DMS 273 (cell line): ENCODE results near the gene SUCLG2.

Experiments used
- DNase-seq: peaks from one replicate; lab custom pipeline; 2025; ENCODE audit not compliant: unreplicated experiment; lab: John Stamatoyannopoulos, UW

SUCLG2 gene

DNA sequence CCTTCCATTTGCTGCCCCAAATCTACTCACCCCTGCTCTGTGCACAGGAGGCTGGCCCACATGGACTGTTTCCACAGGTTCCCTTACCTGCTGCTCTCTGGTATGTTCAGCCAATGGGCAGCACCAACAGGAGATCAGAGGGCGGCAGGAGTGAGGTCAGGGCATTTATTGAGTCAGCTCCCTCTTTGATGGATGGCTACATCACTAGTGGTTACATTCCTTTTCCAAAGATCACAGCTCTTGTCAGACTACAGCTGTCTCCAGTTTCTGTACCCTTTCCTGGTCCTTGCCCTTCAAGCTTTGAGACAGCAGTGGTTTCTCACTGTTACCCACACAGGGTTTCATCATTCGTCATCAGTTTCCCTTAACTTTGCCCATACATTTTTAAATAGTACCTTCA, 325.1 kb downstream of the SUCLG2 start:
- no peak for DNase-seq

DNA sequence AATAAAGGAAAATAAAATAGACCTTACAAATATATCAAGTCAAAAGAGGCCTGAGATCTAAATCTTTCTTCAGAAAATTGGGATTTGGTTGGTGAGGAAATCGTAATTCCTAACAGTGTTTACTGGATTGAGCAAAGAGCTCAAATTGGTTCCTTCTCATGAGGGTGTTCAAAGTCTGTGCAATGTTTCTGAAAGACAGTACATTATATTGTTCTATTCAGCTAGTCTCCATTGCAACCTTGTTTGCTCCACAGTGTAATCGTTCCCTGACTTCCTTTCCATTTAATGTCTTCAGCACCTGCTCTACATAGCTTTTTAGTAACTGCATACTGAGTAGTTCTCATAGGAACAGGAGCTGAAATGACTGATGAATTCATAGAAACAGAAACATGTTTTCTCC, 326.8 kb downstream of the SUCLG2 start:
- no peak for DNase-seq

DNA sequence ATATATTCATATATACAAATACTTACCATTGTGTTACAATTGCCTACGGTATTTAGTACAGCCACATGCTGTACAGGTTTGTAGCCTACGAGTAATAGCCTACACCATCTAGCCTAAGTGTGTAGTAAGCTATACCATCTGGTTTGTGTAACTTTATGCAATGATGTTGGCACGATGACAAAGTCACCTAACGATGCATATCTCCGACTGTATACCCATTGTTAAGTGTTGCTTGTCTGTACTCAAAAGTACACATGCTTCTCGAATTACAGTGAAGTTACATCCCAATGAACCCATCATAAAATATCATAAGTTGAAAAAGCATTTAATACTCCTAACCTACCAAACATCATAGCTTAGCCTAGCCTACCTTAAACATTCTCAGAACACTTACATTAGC, 329.2 kb downstream of the SUCLG2 start:
- DNase-seq: peak; percentile 1
